ENCODE data around the gene CLCF1. TPM values are rescaled to one million over a fixed set of nuclear protein-coding genes. Genes with fewer than 3 reads are reported as not detected.

CLCF1 gene
- total and polyA plus RNA-seq, 2 of the 13 experiments (the other 11 are each of a cell fraction or from before 2014, with no cell fraction given): 0.49 to 0.78 TPM

GRCh38 chr11:67391304-67392182 is 18.1 kb upstream of the CLCF1 start, which contains the start of gene RAD9A (continued):
- TF ChIP-seq, protein P1, sequence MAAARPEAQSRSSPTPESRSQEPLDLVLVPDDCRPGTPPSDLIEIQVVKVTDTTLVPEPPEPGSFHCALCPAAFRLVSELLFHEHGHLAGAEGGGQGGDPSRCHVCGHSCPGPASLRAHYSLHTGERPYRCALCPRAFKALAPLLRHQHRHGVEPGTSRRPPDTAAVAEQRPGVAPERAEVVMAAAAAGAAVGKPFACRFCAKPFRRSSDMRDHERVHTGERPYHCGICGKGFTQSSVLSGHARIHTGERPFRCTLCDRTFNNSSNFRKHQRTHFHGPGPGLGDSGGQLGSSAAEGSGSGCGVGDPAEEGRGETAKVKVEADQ (CRISPR knock-in tag; IDR thresholded peaks at IDR 0.05; ENCODE audit: borderline replicate concordance): peak; percentile 84
- TF ChIP-seq DPF2 (CRISPR knock-in tag; IDR thresholded peaks at IDR 0.05; ENCODE audit: borderline replicate concordance, low read depth) (no peak), ZNF260 (CRISPR knock-in tag; IDR thresholded peaks at IDR 0.05; ENCODE audit: borderline replicate concordance, low read depth) (no peak), ZFP37 (CRISPR knock-in tag; IDR thresholded peaks at IDR 0.05; ENCODE audit: borderline replicate concordance) (no peak), GATAD2A (CRISPR knock-in tag; IDR thresholded peaks at IDR 0.05) (no peak; the same call in 1 of the 2 replicates), MEIS2 (CRISPR knock-in tag; IDR thresholded peaks at IDR 0.05) (peak; percentile 44), DNMT3B (CRISPR knock-in tag; conservative IDR thresholded peaks at IDR 0.05) (0 out of 2 replicates have a peak, but pooled peaks have one; percentile 35), RARA (CRISPR knock-in tag; IDR thresholded peaks at IDR 0.05) (peak; percentile 50), POLR2G (IDR thresholded peaks at IDR 0.05; ENCODE audit: low read depth, low read length) (peak; percentile 84), NFATC3 (CRISPR knock-in tag; IDR thresholded peaks at IDR 0.05) (peak; percentile 91; the same call in 1 of the 2 replicates), GTF3A (CRISPR knock-in tag; conservative IDR thresholded peaks at IDR 0.05) (no peak), ZNF790 (CRISPR knock-in tag; IDR thresholded peaks at IDR 0.05; ENCODE audit: borderline replicate concordance) (peak; percentile 28; the same call in 1 of the 2 replicates), ZBTB4 (CRISPR knock-in tag; IDR thresholded peaks at IDR 0.05; ENCODE audit: borderline replicate concordance) (no peak), SYNCRIP (IDR thresholded peaks at IDR 0.05; ENCODE audit: insufficient read depth, low read depth, low read length) (no peak), ZNF567 (CRISPR knock-in tag; IDR thresholded peaks at IDR 0.05; ENCODE audit: borderline replicate concordance) (no peak), ZNF326 (CRISPR knock-in tag; IDR thresholded peaks at IDR 0.05; ENCODE audit: borderline replicate concordance) (no peak), ZNF343 (CRISPR knock-in tag; IDR thresholded peaks at IDR 0.05) (0 out of 2 replicates have a peak, but pooled peaks have one; percentile 73), GATA4 (IDR thresholded peaks at IDR 0.05; ENCODE audit: borderline replicate concordance, low read depth) (no peak), MNT (IDR thresholded peaks at IDR 0.05) (peak; percentile 99), CREM (IDR thresholded peaks at IDR 0.05) (no peak), CREM (CRISPR knock-in tag; IDR thresholded peaks at IDR 0.05) (no peak), PAF1 (CRISPR knock-in tag; IDR thresholded peaks at IDR 0.05) (no peak), KLF9 (CRISPR knock-in tag; IDR thresholded peaks at IDR 0.05; ENCODE audit: low read depth) (peak; percentile 90; the same call in 1 of the 2 replicates)
- TF ChIP-seq, protein P2, sequence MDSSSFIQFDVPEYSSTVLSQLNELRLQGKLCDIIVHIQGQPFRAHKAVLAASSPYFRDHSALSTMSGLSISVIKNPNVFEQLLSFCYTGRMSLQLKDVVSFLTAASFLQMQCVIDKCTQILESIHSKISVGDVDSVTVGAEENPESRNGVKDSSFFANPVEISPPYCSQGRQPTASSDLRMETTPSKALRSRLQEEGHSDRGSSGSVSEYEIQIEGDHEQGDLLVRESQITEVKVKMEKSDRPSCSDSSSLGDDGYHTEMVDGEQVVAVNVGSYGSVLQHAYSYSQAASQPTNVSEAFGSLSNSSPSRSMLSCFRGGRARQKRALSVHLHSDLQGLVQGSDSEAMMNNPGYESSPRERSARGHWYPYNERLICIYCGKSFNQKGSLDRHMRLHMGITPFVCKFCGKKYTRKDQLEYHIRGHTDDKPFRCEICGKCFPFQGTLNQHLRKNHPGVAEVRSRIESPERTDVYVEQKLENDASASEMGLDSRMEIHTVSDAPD (CRISPR knock-in tag; IDR thresholded peaks at IDR 0.05): no peak

Measured in HepG2 (cell line).